Right kidney (tissue), 1 donor: ENCODE results near the gene SLC39A11.
"Not testable (repeated sequence)": the region's sequence is repeated elsewhere in the genome, so short reads cannot be mapped to it uniquely, and the experiment has no call there.

ENCODE experiments used
- DNase-seq: peaks from one replicate; pipeline ENCODE4 v3.0.0-alpha.2; 2016

Gene SLC39A11

DNA sequence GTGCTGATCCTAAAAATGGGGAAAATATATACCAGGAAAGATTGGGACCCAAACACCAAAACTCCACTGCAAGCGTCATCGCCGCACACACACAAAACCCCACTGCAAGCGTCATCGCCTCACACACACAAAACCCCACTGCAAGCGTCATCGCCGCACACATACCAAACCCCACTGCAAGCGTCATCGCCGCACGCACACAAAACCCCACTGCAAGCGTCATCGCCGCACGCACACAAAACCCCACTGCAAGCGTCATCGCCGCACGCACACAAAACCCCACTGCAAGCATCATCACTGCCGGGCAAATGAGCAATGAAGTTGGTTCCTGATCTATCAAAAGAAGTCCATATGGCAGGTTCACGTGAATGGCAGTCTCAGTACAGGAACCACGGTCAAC is 144.4 kb downstream of the SLC39A11 start:
- no peak for DNase-seq

DNA sequence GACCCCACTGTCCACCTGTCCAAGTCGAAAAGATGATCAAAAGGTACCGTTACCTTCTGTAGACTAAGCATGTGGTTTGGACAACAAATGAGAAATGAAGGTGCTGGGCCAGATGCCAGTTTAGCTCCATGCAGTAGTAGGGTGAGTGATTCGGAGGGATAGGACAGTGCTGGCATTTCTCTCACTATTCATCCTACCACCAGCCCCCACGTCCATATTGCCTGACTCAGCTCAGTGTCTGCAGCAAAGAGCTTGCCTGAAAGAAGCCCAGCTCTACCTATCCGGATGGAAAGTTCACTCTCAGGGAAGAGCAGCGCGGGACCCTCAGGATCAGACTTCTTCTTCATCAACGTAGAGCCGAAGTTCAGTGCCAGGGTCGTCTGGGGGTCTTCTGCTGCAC is 145.0 kb downstream of the SLC39A11 start:
- DNase-seq = no peak

DNA sequence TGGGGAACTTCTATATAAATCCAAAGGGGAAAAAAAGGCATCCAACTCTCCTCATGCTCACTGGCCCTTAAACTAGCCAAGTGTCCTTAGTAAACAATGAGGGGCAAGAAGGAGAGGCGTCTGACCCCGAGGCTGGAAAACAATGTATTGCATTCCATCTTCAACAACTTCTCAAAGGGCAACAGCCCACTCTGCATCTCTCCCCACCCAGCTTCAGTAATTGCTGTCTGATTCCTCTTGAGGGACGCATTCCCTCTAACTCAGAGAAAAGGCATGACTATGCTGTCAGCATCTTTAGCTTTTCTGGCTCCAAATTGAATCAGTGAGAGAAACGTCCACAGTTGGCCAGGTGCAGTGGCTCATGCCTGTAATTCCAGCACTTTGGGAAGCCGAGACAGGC is 145.8 kb downstream of the SLC39A11 start:
- no peak for DNase-seq

DNA sequence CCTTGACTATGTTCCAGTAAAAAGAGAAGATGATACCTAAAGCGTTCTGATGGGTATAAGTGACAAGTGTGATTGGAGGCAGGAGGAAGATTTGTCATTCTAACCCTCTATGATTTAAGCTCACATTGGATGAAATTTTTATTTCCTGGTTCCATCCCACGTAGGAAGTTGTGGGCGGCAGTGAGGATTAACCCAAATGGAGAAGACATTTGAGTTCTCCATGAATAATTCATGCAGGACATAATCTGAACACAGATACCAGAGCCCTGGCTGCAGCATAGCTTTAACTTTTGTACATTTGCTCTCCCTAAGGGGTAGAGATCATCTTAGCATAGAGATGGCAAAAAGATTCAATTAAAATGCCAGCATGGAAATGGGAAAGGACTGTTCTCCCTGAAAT is 146.3 kb downstream of the SLC39A11 start:
- no peak for DNase-seq

DNA sequence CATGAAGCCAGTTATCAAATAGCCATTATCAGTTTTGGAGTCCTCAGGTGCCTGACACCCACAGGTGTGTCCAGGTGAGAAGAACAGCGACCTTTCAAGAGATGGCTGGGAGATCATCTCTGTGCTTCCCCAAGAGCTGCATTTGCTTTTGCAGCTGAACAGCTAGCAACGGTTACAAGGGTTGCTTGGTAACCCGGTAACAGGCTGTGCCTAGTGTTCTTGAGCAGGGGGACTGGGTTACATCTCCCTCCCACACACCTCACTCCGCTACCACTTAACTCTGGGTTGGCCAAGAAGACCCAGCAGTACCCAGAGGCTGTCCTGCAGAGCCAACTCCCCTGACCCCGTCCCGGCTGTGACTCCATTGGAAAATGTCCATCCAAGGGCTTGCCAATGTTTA is 147.0 kb downstream of the SLC39A11 start:
- no peak for DNase-seq

DNA sequence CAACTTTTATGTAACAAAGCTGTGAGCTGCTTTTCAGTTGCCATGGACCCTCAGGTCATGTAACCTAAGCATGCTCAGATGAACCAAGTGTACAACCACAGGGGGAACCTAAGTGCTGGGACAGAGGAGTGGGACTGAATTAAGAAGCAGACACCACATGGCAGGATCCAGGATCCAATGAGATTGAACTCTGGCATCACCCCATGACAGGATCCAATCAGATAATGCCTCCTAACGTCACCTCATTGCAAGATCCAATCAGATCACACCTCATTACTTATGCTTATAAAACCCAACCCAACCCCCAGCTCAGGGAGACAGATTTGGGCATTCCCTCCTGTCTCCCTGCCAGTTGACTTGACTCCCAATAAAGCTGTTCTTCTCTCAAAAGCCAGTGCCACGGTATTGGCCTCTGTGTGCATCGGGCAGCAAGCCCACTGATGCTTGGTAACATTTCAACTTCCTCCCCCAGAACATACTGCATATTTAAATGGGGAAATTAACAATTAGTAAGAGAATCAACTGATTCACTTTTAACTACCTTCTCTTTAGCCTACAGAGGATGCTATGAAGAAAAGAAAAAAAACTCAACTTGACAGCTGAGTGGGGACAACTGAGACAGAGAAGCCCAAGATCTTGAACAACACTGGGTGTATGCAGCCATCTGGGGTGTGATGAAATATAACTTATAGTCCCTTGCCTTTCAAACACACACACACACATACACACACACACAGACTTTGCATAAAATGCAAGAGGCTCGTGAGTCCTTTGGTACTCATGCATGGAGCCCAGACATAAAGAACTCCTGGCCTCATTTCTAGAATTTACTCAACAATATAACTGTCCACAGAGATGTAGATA is 148.4 kb downstream of the SLC39A11 start:
- no peak for DNase-seq

DNA sequence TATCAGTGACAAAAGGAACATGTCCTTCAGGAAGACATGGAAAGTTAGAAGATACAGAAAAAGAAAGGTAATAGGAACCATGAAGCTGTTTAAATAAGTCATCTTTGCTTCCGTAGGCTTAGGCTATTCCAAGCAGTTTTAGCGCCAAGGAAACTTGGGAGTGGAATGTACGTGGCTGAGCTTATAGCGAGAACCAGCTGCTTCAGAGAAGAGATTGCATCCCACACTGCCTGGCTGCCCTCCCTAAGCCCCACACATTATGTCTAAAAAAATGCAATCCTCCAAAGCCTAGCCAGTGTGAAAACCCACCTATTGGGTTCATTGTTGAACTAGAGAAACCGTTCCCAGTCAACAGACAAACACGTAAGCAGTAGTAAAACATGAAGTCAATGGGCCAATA is 149.9 kb downstream of the SLC39A11 start:
- DNase-seq = no peak

DNA sequence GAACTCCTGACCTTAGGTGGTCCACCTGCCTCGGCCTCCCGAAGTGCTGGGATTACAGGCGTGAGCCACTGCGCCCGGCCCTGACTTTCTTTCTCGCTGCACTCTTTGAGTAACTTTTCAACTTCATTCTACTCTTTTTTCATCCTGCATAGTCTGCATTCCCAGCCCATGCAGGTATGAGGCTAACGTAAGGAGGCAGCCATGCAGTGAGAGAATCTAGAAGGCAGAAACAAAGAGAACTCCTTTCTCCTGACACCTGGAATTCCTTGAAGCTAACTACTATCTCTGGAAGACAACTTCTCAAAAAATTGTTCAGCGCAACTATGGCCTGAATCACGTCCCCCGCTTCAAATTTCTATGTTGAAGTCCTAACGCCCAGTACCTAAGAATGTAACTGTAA is 152.0 kb downstream of the SLC39A11 start:
- DNase-seq = no peak

DNA sequence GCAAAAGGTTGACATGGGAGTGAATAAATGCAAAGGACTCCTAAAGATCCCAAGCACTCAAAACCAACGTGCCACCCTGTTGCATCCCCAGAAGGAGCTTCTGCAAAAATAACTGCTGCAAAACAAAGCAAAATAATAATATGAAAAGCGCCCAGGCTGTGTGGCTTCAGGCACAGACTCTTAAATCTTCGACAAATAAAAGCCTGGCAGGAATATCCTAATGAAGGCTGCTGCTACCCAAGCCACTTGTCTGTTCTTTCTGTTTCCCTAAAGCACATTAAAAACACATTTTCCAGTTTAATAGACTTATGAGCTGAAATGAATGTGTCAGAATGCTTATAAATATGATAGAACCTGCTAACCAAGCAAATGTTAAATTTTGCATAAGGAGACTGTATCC is 154.0 kb downstream of the SLC39A11 start:
- DNase-seq = no peak

DNA sequence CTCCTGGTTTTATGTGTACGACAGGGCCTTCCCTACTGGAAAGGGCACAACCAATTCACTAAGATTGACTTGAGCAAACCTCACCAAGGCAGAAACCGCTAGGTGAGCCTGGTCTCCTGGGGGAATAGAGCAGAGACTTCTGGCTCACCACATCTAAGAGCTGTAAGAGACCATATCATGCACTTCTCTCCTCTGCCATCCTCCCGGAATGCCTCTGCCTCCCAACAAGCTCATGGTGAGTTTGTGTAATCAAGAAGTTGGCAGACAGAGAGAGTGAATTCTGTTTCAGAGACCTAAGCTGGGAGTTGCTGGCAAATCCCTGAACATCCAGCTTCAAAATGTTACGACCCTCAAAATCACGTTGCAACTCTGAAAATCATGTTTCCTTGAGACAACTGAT is 154.8 kb downstream of the SLC39A11 start:
- no peak for DNase-seq

DNA sequence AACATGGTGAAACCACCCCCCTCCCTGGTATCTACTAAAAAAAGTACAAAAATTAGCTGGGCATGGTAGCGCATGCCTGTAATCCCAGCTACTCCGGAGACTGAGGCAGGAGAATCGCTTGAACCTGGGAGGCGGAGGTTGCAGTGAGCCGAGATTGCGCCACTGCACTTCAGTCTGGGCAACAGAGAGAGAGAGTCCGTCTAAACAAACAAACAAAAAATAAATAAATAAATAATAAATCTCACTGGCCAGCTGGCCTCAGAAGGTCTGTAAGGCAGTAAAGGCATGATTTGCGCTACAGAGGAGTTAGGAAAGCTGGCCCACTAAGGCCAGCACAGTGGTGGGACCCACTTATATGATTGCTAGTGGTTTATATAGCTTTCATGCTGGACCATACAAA is 155.2 kb downstream of the SLC39A11 start:
- not testable (repeated sequence) for DNase-seq

DNA sequence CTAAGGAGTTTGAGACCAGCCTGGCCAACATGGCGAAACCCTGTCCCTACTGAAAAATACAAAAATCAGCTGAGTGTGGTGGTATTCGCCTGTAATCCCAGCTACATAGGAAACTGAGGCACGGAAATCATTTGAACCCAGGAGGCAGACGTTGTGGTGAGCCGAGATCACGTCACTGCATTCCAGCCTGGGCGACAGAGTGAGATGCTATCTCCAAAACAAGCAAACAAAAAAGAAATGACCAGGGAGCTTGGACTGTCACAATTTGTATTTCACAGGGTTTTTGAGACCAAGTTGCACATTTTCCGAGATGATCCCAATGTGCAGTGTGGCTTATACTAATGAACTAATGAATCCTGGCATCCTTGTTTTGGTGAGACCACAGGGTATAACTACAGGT is 156.5 kb downstream of the SLC39A11 start:
- no peak for DNase-seq

DNA sequence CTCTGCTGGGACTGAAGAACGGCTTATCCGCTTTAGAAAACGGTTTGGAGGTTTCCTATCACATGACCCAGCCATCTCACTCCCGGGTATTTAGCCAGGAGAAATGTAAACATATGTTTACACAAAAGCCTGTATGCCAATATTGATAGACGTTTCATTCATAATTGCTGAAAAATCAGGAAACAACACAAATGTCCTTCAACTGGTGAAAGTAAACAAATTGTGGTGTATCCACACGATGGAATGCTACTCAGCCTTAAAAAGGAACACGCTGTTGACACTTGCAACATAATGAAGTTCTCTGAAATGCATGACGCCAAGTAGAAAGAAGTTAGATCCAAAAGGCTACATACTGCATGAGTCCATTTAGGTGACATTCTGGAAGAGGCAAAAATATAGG is 157.6 kb downstream of the SLC39A11 start:
- no peak for DNase-seq

DNA sequence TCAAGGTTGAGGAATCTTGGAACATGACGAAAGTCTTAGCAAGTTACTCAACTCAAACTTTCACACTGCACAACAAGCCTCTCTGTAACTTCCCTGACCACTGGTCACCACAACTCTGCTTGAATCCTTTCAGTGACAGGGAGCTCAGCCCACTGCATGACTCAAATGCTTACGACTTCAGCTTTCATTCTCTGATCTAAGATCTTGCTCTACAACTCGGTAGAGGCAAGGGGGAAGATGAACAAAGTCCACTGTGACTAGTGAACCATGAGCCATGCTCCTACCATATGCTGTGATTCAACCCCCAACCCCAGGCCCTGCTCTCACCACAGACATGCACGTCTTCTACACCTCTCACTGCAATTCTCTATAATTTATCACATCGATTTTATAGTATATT is 160.9 kb downstream of the SLC39A11 start:
- DNase-seq = no peak

DNA sequence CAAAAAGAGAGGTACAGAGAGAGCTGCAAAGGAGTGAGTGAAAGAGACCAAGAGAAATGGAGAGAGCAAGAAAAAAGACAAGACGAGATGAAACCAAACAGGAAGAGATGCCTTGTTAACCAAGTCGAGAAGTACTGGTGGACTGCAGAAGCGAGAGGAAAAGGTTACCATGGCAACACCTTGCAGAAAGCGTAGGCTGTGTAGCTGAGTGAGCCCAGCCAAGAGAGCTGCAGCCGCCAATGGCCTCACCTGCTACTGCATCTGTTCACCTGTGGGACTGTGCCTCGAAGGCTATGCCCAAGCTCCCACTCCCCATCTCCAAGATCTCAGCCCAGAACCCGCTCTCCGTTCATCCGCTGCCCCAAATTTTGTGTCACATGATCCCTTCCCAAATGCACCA is 161.3 kb downstream of the SLC39A11 start:
- DNase-seq = no peak

DNA sequence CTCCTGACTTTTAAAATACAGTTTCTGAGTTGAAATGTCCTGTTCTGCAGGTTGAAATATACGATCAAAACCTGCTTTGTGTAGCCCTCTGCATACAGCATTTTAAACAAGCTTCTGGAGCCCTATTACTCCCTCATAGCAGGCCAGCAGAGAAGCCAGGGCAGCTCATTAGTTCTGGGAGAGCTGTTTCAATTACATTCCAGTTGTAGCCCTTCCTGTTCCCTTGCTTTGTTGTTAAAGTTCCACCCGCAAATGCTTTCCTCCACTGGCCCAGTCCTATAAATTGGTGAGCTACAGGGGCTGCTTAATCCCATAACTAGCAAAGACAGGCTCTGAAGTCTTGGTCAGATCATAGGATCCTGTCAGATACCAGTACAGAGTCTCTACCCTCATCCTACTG is 162.5 kb downstream of the SLC39A11 start:
- DNase-seq = no peak

DNA sequence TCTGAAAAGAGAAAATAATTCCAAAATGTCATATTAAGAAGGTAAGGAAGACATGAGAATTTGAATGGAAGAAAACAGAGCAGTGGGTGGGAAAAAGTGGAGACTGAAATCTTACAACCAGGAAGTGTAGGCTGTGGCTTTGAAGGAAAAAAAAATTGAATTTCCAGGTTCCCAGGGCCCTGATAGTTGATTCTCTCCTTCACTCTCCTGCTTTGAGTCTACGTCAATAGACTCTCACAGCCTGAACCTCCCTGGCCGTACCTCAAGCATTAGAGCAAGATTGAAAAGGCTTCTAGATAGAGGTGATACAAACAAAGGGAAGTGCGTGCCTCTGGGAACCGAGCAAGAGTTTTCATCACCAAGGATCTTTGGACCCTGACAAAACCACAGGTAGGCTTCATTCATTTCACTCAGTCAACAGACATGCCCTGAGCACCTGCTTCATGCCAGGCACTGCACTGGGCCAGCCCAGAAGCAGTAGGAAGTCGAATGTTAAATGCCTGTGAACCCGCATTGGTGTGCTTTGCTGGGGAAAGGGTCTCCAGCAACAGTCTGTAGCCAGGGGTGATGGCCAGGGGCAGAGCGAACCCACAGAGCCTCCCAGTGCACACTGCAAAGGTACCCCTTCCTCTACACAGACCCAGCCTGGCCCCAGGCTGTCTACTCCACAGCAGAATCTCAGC is 163.9 kb downstream of the SLC39A11 start:
- no peak for DNase-seq

DNA sequence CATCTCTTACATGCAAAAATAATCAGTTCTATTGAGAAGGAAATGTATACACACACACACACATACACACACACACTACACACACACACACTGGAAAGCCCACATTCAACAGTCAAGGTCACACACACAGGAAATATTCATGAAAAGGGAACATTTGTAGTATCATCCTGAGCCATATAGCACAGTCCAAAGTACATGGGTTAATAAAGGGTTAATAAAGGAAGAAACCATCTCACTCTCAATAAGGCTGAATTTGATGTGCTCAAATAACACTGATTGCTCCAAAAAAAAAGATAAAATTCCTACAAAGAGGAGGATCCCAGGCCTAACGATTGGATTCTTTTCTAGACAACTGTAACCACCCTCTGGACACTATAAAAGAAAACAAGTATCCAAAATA is 164.7 kb downstream of the SLC39A11 start:
- no peak for DNase-seq

DNA sequence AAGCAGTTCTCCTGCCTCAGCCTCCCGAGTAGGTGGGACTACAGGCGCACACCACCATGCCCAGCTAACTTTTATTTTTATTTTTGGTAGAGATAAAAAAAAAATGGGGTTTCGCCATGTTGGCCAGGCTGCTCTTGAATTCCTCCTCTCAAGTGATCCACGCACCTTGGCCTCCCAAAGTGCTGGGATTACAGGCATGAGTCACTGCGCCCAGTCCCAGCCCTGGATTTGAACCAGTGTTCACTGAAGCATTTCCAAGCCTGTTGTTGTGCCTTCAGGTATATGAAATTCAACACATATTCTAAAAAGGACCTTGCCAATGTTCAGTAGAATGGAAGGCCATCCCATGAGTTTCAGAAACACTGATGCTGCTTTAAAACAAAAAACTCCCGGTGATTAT is 165.3 kb downstream of the SLC39A11 start:
- no peak for DNase-seq

DNA sequence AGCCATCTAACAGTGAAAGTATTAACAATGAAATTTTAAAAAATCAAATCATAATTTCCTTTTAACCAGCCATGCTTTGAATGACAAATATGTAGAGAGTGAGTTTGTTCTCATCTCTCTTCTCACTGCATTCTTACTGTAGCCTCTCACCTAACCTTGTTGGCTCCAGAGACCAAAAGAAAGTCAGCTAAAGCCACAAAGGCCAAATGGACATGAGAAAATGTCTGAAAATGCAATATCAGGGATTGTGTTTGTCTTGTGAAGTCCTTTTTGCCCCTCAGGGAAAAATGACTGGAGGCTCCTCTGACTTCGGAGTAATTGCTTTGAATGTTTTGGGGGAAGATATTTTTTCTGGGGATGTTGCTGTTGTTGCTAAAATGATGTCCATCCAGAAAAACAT is 166.3 kb downstream of the SLC39A11 start:
- no peak for DNase-seq

DNA sequence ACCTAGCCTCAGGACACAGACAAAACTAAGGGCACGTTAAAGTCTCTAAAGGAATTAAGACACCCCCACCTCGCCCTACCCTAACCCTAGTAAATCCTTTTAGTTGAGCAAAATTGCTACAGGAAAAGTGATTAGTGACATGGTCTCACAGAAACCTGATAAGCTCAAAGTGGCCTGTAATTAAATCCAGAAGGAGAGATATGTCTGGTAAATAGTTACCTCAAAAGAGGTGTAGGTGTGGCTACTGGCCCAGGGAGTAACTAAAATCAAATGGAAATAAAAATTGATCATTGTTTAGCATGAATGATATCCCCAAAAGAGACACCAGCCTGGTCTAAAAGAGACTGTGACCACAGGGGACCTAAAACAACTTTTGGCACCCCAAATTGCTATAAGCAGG is 168.3 kb downstream of the SLC39A11 start:
- DNase-seq = no peak

DNA sequence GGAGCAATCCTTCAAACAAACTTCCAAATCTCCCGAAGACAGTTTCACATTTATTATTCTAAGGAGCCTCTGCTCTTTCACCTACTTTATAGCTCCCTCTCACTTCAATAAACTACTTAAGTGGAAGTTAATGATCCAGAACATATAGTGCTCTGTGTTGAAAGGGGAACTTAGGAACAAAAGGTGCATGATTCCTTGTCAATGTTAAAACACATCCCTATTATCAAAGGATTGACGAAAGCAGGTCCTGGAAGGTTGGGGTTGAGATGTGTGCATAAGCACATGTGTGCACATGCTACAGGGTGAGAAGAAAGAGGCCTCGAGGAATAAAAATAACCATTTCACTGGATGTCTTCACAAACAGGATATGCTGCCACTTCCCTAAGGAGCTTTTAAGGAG is 170.3 kb downstream of the SLC39A11 start:
- peak; percentile 38 for DNase-seq

DNA sequence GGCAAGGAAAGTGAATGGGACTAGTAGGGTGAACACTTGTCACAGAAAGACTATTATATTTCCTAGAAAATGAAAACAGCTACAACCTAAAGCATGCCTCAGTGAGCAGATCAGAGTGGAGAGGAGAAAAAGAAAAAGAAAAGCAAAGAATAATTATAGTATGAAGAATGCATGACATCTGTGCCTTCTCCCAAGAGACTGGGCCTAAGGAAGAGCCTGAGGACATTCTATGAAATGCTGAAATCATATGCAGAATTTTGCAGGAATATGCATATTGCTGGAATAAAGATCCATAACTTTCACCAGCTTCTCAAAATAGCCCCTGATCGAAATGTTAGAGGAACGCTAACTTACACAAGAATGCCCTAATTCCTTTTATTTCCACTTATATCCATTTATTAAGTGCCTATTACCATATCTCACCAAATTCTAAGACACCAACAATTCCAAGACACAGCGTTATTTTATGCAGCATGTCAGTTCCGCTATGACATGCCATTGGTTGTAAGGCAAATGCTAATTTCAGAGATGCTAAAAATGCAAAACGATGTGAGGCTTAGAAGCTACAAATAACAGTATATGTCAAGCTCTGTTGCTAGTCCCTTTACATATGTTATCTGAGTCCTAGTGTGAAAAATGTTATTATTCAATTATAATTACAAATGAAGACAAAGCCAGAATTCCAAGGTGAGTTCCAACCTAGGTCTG is 171.0 kb downstream of the SLC39A11 start:
- DNase-seq = no peak

DNA sequence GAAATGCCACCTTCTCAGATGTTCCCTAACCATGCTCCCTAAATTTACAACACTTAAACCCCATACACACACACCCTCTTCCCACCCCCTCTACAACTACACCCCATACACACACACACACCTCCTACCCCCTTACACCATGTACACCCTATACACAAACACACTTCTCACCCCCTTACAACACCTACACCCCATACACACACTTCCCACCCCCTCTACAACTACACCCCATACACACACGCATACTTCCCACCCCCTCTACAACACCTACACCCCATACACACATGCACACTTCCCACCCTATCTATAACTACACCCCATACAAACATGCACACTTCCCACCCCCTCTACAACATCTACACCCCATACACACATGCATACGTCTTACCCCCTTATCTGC is 172.0 kb downstream of the SLC39A11 start:
- DNase-seq = no peak
